GF-D8 (cell line): ENCODE data around the gene CDK5R2.

Source experiments
- DNase-seq: peaks from one replicate; lab custom pipeline; 2025; lab: John Stamatoyannopoulos, UW

The CDK5R2 gene

GRCh38 chr2:218988164-218988563 lies 28.7 kb downstream of the CDK5R2 start:
- DNase-seq, result no peak

DNA sequence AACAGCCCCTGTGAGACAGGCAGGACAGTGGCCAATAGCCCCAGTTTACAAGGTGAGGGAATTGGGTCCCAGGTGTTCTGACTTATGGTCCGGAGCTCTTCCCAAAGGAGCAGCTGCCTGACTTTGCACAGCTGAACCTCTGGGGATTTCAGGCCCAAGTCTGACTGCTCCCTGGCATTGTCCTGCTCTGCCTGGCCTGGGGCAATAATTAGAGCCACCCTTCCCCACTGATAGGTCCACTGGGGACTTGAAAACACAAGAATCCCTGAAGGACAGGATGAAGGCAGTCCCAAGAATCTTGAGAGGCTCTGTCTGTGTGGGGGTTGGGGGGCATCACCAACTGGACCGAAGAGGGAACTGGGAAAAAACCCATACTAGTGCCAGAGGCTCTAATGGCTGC lies 29.2 kb downstream of the CDK5R2 start:
- DNase-seq, result no peak

- no peak for DNase-seq
These were observed 30.6 kb downstream of the CDK5R2 start for GRCh38 chr2:218990052-218990451.

DNA sequence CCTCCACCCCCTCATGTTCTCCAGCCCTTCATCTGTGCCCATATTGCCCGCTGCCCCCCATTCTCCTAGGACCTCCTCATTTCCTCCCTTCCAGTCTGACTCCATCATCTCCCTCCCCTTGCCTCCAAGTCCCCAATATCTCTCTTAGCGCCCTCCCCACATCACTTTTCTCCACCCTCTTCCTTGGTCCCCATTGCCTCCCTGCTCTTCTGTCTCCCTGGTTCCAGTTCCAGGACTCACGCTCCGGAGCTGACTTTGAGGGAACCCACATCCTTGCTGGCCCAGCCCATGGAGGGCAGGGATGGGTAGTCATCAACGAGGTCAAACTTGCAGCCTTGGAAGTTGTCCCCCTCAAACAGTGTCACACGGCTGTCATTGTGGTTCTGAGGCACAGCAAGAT lies 31.1 kb downstream of the CDK5R2 start:
- DNase-seq, result no peak

DNA sequence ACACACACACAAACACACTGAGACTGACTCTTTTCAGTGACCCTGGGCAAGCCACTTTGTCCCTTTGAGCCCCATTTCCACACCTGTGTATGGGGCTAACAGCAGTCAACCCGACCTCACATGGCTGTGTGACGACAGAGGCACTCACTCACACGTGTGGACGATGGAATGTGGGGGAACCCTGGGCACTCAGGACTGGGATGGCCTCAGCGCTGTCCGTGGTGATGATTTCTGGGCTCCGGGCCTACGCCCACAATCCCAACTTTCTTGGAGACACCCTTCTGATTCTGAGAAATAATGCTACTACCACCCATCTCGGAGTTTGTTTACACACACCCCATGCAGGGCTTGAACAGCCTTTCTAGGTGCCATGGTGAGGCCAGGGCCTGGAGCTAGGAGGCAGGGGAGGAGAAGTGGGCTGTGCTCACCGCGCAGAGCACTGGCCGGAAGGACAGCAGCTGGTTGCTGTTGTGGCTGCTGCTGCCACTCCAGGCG lies 32.3 kb downstream of the CDK5R2 start:
- no peak for DNase-seq

- DNase-seq, result no peak
These were observed 32.7 kb downstream of the CDK5R2 start for GRCh38 chr2:218992196-218992595.

DNA sequence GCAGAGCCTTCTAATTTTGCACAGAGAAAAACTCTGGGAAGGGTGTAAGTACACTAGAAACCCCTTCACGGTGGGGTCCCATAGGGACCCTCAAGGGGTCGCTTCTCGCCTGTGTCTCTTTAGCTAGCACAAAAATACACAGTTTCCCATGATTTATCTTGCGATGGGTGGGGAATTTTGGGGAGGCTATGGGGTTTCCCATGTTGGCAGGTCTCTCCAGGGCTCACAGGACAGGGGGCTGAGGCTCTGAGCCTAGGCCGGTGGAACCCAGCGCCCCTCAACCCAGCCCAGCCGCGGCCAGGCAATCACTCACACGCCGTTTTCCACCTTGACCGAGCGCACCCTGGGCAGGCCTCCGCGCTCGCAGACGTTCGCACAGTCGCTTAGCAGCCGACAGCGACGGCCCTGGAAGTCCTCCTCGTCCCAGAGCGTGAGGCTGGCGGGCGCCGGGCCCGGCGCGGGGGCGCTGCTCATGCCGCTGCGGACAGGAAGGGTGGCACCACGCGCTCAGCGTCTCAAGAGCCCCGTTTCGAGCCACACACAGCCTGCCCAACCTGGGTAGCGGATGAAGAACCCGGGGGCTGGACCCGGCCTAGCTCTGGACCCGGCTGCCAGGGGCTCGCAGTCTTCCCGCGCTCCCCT lies 33.4 kb downstream of the CDK5R2 start:
- DNase-seq, result no peak

- DNase-seq, result no peak
These were observed 34.2 kb downstream of the CDK5R2 start, which contains the start of gene CRYBA2 for GRCh38 chr2:218993345-218994315. CRYBA2 (minus strand) TSS chr2:218993422; CDS start chr2:218993176, 246 bp downstream.

- DNase-seq, result no peak
These were observed 36.1 kb downstream of the CDK5R2 start for GRCh38 chr2:218995561-218995960.

DNA sequence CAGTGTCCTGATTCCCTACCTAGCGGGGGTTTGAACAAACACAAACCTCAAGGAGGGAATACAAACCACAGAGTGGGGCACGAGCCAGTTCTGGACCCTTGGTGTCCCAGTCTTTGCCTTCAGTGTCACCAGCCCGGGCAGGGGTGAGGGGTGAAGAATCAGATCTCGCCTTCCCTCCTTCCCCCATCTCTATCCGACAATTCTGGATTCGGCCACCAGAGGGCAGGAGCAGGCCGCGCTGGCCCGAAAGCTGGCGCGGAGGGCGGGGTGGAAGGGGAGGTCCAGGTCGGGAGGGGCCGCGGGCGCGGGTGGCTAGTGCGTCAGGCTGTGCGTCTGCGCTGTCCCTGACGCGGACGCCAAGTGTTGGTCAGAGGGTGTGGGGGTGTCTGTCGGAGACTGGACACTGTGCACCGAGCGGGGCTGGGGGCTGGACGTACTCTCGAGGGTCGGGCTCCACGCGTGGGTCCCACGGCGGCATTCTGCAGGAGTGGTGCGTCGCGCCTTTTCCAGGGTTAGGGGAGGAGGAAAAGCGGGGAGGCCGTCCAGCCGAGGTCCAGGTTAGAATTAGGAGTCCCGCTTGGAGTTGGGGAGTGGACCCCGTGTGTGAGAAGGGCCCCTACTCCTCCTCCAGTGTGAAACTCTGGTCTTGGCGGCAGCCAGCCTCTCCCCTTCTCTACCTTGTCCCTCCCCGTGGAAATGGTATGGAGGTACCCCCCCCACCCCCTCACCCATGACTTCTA lies 36.7 kb downstream of the CDK5R2 start:
- DNase-seq, result no peak

- no peak for DNase-seq
These were observed 37.5 kb downstream of the CDK5R2 start for GRCh38 chr2:218996937-218997336.

DNA sequence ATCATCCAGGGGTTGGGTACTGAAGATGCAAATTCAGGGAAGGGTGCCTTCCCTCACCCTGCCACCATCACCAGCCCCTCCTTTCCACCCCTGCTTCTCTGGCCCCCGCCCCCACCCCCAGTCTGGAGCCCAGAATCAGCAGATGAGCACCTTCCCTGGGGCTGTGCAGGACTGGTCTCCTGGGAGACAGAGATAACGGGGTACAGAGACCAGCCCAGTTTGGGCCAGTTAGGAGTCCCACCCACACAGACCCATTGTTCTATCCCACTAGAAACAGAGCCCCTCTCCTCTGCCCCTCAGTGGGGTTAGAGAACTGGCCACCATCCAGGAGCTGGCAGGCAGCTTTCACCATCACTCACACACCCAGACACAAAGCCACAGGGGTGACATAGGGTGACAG lies 38.3 kb downstream of the CDK5R2 start:
- DNase-seq, result no peak

DNA sequence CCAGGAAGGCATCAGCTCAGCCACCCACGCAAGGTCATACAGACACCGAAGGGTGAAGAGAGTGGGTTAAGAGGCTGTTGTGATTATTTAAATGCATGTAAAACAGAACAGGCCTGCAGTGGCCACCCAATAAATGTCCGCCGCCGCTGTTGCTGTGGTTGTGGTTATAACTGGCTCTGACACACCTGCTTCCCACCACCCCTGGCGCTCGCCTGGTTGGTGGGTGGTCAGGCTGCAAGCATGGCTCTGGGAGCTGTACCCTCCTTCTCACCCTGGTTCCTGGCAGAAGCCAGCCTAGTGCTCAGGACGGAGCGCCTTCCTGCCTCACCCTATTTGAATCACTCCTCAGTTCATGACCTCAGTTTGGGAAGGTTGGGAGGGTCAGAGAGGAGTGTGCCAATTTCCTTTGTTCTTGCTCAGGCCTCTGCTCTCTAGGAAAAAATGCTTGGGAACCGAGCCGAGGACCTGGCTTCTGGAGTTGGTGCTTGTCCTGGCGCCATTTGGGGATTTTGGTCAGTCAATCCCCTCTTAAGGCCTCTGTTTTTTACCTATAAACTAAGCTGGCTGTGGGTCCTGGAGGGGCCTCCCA lies 39.0 kb downstream of the CDK5R2 start:
- DNase-seq, result no peak

DNA sequence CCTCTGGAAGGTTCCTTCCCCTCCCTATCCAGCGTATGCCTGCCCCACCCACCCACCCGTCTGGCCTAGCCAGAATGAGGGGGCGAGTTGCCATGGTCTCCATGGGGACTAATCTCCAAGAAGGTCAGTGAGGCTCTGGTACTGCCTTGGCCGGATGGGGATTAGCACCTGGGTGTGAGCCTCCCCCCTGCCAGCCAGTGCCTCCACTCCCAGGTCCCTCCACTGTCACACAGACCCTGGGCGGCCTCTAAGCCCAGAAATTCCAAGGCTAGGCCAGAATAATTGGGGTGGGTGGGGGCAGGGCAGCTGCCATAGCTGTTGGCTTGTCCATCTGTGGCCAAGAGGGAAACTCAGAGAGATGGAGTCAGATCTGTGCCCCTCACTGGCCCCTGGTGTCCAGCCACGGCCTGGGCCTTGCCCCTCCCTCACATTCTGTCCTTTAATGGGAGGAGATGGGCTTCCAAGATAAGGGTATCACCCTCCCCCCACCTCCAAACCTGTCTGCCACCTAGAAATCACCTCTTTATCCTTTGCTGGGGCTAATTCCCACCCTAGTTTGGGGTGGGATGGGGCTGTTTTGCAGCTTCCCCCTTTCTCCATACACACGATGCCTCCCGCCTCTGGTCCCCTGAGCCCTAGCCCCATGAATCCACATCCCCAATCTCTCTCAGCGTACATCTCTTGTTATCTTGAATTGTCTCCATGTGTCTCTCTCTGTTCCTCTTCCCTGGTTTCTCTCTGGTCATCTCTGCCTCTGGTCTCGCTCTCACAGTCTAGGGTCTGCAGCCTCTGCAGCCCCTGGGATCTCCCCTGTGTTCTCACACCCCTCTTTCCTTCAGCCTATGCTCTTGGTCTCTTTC lies 39.8 kb downstream of the CDK5R2 start:
- DNase-seq, result no peak

- no peak for DNase-seq
These were observed 40.6 kb downstream of the CDK5R2 start for GRCh38 chr2:218999881-219000568.

DNA sequence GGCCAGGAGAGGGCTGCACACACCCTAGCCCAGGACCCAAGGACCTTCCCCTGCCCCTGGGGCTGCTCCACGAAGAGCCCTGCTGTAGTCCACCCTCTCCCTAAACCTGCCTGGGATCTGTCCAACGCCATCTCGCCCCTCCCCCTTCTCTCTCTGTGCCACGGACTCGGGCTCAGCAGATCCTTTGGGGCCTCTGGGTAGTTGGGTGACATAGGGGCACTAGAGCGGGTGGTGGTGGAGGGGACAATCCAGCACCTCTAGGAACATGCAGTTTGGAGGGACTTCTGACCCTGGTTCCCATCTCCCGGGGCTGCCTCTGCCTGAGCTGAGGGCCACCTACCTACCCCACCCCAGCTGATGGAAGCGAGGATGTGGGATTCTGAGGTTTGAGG lies 41.1 kb downstream of the CDK5R2 start:
- no peak for DNase-seq

DNA sequence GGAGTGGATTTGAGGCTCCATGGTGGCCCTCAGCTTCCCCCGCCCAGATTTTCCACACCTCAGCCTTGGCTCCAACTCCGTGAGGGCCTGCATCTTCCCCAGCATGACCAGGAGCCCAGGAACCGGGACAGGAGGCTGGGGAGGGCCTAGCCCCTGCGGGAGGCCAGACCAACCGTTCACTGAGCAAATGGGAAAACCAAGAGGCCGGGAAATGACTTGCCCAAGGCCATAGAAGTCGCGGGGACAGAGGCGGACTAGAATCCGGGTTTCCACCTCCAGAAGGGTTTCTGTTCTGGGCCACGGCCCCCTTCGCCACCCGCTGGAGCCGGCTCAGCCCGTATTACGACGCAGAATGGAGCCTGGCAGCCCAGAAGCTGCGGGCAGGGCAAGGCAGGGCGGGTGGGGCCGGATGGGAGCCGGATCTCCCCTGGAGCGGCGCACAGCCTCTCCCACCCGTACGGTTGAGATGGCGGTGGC lies 41.7 kb downstream of the CDK5R2 start:
- DNase-seq, result no peak

- DNase-seq, result no peak
These were observed 42.3 kb downstream of the CDK5R2 start for GRCh38 chr2:219001577-219002394.
